DMS53 treated with DMSO at 0.1 percent for 48 hours (cell line): ENCODE measurements around the gene GDI1.
A peak's percentile ranks its signal among the peaks of the same experiment; 100 is the strongest.

ENCODE experiments used
- DNase-seq: peaks from one replicate; lab custom pipeline; 2025; ENCODE audit not compliant: unreplicated experiment; lab: John Stamatoyannopoulos, UW

GDI1 gene

DNA sequence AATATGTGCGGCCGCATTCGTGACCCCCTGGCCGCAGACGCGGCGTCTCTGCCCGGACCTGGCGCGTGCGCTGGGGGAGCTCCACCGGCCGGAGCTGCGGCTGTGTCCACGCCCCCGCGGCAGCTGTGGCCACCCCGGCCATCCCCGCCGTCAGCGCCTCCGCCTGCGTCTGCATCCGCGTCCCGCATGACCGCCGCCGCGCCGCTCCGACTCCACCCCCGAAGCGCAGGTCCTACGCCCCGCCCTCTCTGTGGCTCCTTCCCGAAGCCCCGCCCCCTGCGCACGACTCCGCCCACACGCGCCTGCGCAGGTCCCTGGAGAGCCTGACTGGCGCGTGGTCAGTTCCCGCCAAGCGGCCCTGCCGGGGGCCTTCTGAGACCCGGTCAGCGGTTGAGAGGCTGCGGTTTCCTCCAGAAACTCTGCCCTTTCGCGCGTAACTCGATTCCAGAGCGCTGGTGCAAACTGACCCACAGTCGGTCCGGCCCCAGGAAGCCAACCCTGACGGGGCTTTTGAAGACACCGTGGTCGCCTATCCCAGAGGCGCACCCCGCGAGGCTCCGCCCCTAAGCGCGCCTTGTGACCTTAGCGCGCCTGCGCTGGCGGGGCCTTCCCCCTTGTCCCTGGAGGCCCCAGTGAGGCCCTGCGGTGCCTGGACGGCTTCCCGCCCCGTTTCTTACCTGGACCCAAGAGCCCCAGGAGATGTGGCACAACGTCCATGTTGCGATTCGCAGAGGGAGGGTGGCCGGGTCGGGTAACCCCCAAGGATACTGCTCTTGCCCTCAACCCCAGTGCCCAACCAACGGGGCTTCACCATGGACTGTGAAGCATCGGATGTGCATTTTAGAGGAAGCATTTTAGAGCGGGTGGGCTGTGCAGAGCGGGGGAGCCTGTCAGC is 42.0 kb downstream of the GDI1 start, which contains the start of gene LAGE3:
Gene LAGE3 (minus strand): TSS at position 554 of the 895 bp plus-strand sequence. CDS start 366 bp downstream, at position 188.
- DNase-seq = peak; percentile 85

DNA sequence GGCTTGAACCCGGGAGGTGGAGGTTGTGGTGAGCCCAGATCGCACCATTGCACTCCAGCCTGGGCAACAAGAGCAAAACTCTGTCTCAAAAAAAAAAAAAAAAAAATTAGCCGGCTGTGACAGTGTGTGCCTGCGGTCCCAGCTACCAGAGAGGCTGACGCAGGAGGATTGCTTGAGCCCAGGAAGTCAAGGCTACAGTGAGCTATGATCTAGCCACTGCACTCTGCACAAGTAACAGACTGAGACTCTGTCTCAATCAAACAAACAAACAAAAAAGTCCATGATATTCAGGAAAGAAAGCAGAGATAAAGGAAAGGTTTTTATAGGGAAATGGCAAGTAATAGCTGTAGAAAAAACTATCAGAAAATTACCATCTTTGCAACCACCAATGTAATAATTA is 44.2 kb downstream of the GDI1 start:
- DNase-seq = no peak

DNA sequence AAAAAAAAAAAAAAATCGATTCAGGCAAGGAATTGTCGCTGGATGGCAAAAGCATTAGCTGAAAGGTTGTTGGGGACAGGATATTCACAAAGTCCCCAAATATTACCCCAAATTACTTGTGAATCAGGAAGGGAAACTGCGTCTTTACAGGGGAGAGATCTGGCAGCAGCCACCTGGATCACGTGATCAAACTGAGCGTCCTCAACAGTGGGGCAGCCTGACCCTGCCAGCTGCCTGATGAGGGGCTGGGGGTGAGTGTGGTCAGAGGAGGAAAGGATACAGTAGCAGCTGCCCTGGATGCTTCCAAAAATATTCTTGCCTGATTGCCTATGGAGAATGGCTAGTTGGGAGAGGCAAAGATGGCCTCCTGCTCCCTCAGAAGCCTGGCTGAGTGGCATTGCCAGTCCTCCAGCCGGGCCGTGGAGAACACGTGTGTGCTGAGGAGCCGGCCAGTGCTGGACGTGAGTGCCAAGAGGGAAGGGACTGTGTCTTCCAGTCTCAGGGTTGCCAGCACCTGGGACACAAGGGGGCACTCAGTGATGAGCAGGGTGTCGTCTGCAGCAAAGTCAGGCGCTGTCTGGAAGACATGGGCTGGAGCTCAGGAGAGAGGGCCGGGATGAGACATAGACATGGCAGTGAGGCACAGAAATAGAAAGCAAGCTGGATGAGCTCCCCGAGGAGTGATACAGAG is 45.1 kb downstream of the GDI1 start:
- DNase-seq = no peak

DNA sequence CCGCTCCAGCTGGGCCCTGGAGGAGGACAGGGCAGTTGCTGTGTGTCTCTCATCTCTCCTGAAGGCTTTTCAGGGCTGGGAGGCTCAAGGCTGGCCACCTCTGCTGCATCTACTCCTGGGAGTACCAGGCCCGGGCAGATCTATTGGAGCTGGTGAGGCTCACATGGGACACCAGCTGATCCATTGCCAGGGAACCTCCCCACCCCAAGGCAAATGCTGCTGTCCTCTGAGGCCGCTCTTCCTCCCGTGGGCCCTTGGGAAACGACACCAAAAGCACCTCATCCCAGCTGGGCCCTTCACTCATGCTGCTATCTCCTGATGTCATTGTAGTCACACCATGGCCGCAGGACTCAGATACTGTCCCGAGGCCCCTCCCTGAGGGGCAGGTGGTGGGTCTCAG is 45.8 kb downstream of the GDI1 start:
- DNase-seq = no peak

DNA sequence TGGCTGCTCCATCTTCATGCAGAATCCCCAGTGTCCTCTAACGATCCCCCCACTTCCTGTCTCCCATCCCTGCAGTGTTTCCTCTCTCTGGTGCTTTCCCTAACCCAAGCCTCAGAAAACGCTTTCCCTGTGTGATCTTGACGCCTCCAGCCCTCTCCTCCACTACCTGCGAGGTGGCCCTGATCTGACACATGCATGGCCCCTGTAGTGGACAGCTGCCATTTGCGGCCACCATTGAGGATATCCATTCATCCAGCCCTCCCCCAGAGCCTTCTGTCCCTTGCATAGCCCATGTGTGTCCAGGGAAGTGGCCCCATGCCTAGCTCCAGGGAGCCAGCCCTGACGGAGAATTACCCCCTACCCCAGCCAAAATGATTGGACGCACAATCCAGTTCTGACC is 46.4 kb downstream of the GDI1 start:
- no peak for DNase-seq

- no peak for DNase-seq
Measured at GRCh38 chrX:154484255-154485149, 47.5 kb downstream of the GDI1 start.

GRCh38 chrX:154485150-154486051 is 48.4 kb downstream of the GDI1 start:
- no peak for DNase-seq

- no peak for DNase-seq
Measured at GRCh38 chrX:154486052-154486395, 49.1 kb downstream of the GDI1 start.

- DNase-seq = peak; percentile 16
Measured at GRCh38 chrX:154486396-154487207, 49.6 kb downstream of the GDI1 start, which contains the start of gene UBL4A. UBL4A (minus strand) TSS chrX:154486615; CDS start chrX:154486584, 31 bp downstream.

GRCh38 chrX:154487518-154488290 is 50.8 kb downstream of the GDI1 start:
- DNase-seq = no peak

- DNase-seq = no peak
Measured at GRCh38 chrX:154488336-154489075, 51.6 kb downstream of the GDI1 start.

DNA sequence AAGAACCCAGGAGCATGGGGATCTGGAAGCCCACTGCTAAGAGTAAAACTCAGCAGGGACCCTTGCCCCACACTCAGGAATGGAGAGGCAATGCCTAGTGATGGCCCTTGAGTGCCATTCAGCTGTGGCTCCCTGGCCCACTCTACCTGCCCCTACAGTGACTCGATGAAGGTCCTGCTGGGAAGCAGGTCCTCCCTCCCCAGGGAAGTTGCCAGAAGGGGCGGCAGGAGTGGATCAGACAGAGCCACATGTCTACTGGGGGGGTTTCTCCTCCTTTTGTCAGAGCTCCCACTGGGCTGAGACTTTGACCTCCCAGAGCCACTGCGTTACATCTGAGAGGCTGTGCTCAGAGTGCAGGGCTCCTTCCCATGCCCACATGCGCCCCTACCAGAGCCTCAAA is 52.2 kb downstream of the GDI1 start:
- no peak for DNase-seq

GRCh38 chrX:154490021-154490413 is 53.1 kb downstream of the GDI1 start:
- no peak for DNase-seq

GRCh38 chrX:154490414-154491083 is 53.6 kb downstream of the GDI1 start, which contains the start of gene SLC10A3:
SLC10A3 (minus strand) TSS chrX:154490629; CDS start chrX:154488940, 1,689 bp downstream.
- DNase-seq = peak; percentile 65
